Stimulated activated CD8-positive, alpha-beta memory T cell treated with anti-CD3 and anti-CD28 coated beads, Interleukin-4, amount 100 ng/mL, for 1 hour (primary cell): ENCODE results near the gene PTPRG.

Source experiments
- DNase-seq, 2 donors: peaks; one replicate each; pipeline ENCODE4 v3.0.0-alpha.2; 2020; ENCODE audit warnings: low read depth in 2 of 2, low spot score in 1 of 2

The PTPRG gene

GRCh38 chr3:61616586-61616985 is 55.2 kb downstream of the PTPRG start:
- no peak for DNase-seq

DNA sequence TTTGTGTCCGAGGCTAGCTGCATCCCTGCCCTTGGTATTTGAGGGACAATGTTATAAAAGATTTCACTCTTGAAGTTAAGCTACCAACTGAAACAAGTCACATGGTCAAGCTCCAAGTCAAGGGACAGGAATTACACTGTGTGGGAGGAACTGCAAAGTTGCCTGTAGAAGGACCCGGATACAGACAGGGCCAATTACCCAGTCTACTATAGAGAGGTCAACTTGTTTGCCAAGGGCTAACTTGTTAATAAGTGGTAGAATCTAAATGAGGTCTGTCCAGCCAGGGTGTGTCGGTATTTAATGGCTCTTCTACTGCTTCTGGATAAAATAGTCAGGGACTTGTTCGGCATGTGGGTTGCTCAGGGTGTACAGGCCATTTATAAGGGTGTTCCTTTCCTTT is 55.7 kb downstream of the PTPRG start:
- no peak for DNase-seq

GRCh38 chr3:61617651-61618050 is 56.3 kb downstream of the PTPRG start:
- no peak for DNase-seq

GRCh38 chr3:61618231-61618630 is 56.9 kb downstream of the PTPRG start:
- DNase-seq, result no peak

DNA sequence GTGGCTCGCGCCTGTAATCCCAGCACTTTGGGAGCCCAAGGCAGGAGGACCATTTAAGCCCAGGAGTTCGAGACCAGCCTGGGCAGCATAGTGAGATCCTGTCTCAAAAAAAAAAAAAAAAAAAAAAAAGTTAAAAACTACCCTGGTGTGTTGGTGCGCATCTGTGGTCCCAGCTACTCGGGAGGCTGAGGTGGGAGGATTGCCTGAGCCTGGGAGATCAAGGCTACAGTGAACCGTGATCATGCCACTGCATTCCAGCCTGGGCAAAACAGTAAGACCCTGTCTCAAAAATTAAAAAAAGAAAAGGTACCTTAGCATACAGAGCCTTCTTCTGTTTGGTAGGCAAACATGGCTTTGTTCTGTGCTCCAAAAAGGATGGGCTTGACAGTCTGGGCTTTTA is 57.5 kb downstream of the PTPRG start:
- no peak for DNase-seq

GRCh38 chr3:61620073-61620472 is 58.7 kb downstream of the PTPRG start:
- no peak for DNase-seq

DNA sequence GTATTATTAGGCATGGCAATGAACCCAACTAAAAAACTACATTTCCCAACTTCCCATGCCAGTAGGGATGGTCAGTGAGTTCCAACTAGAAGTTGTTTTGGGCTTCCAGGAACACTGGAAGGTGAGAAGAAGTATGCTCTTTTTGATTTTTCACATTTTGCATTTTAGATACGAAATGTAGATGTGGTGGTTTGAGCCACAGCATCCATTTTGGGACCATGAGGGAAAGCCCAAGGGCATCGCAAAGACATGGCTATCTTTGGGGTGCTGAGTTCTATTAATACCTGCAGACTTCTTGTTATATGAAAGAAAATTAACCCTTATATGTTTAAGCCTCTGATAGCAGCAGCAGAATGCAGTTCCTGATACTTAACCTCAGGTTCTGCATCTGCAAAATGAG is 62.9 kb downstream of the PTPRG start:
- no peak for DNase-seq

DNA sequence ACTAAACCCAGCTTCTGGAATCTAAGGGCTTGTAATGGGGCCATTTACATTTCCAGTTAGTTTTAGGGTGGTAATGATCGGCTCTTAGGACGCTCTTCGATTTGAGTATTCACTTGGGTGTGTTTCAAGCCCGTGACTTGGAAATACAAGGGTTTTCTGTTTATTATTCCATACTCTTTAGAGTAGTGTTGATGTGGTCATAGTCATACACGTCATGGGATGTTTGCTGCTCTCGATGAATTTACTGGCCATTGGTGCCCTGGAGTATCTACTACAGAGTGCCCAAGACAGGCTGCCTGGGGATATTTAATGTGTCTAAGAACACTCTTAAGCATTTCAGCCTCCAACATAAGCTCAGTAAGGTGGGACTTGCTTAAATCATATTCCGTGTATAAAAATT is 64.1 kb downstream of the PTPRG start:
- no peak for DNase-seq

GRCh38 chr3:61626484-61626883 is 65.1 kb downstream of the PTPRG start:
- DNase-seq, result no peak

GRCh38 chr3:61627768-61628185 is 66.4 kb downstream of the PTPRG start:
- DNase-seq, result no peak

- no peak for DNase-seq
Observed at GRCh38 chr3:61628636-61629035, 67.3 kb downstream of the PTPRG start.

GRCh38 chr3:61629442-61629841 is 68.1 kb downstream of the PTPRG start:
- DNase-seq, result no peak

DNA sequence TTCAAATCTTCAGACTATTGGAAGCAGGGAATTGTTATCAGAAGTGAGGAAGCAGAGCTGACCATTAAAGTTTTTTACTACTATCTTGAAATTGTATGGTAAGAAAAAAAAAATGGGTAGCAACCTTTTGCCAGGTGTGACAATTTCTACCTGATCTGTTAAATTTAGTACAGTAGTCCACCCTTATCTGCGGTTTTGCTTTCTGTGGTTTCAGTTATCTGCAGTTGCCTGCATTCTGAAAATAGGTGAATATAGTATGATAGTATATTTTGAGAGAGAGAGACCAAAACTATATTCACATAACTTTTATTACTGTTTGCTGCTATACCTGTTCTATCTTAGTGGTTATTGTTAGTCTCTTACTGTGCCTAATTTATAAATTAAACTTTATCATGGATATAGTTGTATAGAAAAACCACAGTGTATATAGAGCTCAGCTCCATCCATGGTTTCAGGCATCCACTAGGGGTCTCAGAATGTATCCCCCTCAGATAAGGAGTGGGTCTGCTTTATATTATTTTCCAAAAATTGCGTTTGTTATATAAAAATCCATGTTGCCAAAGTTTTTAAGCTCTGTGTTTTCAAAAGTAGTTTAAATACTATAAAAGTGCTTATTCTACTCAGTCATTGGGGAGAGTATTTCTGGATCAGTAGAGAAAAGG is 69.9 kb downstream of the PTPRG start:
- DNase-seq, result no peak

DNA sequence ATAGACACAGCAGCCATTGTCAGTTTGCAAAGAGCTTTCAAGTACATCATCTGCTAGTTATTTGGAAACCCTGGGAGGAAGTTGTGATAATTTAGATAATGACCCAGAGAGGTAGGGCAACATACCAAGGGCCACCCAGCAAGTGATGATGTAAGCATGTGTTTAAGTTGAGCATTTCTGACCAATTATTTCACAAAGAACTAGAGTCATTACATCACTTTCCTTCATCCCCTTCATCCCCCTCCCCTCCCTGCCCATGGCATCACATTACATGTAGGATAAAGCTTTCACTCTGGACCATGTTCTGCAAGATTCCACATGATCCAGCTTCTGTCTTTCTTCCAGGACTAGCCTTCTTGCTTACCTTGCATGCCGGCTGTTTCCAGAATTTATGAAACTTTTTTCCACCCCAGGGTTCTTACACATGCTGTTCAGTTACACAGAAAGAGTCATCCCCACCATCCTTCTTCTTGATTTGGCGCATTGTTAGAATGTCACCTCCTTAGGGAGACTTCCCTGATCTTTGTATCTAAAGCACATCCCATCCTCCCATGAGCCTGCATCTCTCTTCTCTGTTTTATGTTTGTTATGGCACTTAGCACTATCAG is 71.3 kb downstream of the PTPRG start:
- no peak for DNase-seq

- no peak for DNase-seq
Observed at GRCh38 chr3:61634678-61635077, 73.3 kb downstream of the PTPRG start.

DNA sequence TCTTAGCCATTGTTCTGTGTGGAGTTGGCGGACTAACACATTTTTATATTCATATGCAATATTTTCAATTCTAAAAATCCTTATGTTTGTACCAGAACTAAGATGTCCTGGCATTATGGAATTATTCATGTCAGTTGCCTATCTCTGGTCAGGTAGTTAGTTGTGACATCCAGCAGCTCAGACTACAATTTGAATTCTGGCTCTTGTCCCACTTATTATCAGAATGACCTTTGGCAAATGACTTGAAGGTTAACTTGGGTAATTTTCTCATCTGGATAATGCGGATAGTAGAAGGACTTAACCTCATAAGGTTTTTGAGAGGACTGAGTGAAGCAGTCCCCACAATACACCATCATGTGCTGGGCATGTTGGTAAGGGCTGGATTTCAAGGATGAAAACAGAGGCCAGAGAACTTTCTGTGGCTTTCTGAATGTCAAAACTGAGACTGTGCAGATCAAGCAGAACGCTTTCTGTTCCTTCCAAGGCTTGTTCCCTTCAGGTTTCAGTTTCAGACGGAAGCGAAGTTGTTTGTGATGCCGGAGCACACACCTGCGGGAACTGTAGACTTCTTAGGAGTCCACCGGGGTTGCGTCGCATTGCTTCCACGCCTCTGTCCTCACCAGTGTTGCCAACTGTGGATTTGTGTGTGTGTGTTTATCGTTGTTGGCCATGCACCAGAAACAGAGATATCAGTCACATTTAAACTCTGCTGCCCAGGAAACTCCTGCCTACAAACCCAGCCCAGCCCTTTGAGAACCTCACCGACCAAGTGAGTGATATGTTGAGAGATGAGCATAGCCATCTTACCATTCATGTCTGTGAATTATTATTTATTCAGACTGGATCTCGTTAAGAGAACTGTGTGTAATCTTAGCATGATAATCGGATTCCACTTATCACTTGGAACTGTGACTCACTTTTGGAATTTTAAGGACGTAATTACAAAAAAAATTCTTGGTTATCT is 76.0 kb downstream of the PTPRG start:
- no peak for DNase-seq

DNA sequence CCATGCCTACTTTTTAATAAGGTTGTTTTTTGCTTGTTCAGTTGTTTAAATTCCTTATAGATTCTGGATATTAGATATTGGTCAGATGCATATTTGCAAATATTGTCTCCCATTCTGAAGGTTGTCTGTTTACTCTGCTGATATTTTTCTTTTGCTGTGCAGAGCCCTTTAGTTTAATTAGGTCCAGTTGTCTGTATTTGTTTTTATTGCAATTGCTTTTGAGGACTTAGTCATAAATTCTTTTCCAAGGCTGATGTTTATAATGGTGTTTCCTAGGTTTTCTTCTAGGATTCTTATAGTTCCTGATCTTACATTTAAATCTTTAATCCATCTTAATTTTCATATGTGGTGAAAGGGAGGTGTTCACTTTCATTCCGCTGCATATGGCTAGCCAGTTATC is 77.4 kb downstream of the PTPRG start:
- DNase-seq, result no peak

DNA sequence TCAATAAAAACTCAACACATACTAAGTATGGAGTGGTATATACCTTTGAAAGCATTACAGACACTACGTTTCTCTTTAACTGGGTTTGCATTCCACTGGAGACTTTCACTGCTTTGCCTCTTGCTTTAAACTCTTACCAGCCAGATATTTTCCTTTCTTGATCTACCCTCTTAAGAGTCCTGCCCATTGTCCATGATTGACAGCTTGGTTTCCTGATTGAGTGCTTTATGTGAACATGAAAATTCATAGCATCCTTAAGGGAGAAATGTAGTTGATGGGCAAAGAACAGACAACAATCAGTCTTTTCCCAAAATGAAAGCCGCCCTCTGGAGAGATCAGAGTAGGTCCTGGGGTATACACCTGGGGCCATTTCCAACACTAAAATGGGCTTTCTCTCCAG is 78.6 kb downstream of the PTPRG start:
- no peak for DNase-seq

DNA sequence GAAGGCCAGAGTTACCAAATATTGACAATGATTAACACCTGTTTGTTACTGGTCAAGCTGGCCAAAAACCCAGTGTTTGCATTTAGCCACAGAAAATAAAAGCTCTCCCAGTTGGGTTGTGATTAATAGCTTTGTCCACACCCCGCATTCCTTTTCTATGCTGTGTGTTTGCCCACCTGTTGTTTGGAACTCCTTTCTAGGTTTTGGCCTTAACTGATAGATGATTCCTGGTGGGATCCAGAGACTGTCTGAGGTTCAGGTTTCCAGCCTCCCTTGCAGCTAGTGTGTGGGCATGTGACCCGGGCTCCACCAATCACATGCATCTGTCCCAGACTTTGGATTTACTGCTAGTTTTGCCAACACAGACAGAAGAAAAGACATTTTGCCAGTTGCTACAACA is 83.8 kb downstream of the PTPRG start:
- DNase-seq, result no peak

DNA sequence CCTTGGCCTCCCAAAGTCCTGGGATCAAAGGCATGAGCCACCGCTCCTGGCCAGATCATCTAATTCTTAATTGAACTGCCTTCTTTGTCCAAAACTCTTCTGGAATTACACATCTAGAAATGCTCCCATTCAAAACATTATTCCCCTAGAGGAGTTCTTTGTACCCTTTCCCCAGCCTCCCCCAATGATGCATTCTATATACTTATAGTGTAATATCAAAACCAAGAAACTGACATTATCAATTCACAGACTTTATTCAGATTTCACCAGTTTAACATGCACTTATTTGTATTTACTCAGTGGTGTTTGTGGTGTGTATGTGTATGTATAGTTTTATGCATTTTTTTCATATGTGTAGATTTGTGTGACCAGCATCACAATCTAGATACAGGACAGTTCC is 85.0 kb downstream of the PTPRG start:
- DNase-seq, result no peak

DNA sequence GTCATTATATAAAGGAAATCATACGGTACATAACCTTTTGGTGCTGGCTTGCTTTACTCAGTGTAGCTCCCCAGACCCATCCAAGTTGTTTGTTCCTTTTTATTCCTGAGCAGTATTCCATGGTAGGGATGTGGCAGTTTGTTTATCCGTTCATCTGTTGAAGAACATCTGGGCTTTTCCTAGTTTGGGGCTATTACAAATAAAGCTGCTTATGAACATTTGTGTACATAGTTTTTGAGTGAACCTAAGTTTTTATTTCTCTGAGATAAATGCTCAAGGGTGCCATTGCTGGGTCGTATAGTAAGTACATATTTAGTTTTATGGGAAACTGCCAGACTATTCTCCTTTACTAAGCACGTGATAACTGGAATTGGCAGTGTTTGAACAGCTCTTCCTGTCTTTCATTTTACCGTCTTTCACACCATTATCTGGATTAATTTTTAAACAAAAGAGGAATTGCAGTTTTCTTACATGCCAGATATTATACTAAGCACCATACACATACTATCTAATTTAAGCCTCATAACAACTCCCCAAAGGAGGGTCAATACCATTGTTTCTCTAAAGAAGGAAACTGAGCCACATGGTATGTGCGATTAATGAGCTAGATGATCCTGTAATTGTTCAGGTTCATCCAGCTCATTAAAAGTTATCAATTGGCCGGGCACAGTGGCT is 85.6 kb downstream of the PTPRG start:
- no peak for DNase-seq

DNA sequence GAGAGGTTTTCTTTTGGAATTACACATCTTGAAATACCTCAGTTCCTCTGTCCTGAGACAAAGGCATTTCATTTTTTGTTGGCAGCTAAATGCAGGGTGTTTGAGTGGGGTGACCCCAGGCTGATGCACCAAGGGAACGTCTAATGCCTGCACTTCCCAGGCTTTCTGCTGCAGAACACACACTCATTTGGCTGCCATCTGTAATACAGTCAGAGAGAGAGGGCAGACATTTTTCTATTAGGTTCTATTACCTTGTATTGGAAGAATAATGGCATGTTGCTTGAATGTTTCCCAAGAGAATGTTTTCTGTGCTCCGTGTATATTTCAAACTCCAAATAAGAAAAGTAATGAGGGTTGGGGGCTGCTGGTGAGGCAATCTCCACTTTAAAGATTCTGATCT is 87.1 kb downstream of the PTPRG start:
- DNase-seq, result no peak
